Neural cell (in vitro differentiated cells): ENCODE measurements around the gene ISLR2.

Experiments used
- CTCF ChIP-seq: fragments of 450-650 bp; IDR thresholded peaks from 2 replicates; pipeline ENCODE4 v1.5.1; 2014; ENCODE audit warnings: antibody characterized with exemption, mild to moderate bottlenecking, moderate library complexity; ENCODE audit not compliant: poor library complexity, severe bottlenecking
- EZH2 ChIP-seq: fragments of 200-600, 300-800 bp; shearing (Covaris generic), sonication (generic); IDR thresholded peaks from 2 replicates; pipeline ENCODE4 v1.6.1; 2014; ENCODE audit warnings: antibody characterized with exemption, low read length, borderline replicate concordance, mild to moderate bottlenecking; ENCODE audit not compliant: insufficient read depth, poor library complexity, severe bottlenecking
- POLR2AphosphoS5 ChIP-seq: IDR thresholded peaks from 2 replicates; pipeline ENCODE4 v1.6.1; 2012

- TF ChIP-seq EZH2 (no peak), CTCF (no peak), POLR2AphosphoS5 (no peak)
Measured at GRCh38 chr15:74123131-74123429, 7.3 kb upstream of the ISLR2 start.
